HG03196 (cell line): ENCODE measurements around the gene CLIC5.

Experiments
- ATAC-seq: cut with Tn5 transposase; IDR thresholded peaks from one replicate; pipeline ENCODE4 v1.9.1; 2021; ENCODE audit not compliant: unreplicated experiment

The CLIC5 gene

DNA sequence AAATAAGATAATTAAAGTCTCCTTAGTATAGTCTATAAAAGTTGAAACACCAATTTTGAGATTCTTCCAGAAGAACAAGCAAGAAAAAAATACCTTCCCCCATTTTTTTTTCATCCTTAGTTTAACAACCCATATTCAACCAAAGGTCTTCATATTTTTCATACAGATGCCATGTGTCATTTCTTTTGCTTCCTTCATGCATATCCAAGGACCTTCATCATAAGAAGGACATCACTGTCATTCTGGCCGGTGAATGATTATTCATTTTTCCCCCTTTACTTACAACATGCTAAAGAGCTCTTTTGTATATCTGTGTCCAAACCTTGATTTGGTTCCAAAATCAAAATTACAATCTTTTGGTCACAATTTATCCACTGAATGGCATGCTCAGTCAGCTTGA lies 21.3 kb upstream of the CLIC5 start:
- no peak for ATAC-seq

- no peak for ATAC-seq
These were observed 19.6 kb upstream of the CLIC5 start for GRCh38 chr6:46035242-46035641.

DNA sequence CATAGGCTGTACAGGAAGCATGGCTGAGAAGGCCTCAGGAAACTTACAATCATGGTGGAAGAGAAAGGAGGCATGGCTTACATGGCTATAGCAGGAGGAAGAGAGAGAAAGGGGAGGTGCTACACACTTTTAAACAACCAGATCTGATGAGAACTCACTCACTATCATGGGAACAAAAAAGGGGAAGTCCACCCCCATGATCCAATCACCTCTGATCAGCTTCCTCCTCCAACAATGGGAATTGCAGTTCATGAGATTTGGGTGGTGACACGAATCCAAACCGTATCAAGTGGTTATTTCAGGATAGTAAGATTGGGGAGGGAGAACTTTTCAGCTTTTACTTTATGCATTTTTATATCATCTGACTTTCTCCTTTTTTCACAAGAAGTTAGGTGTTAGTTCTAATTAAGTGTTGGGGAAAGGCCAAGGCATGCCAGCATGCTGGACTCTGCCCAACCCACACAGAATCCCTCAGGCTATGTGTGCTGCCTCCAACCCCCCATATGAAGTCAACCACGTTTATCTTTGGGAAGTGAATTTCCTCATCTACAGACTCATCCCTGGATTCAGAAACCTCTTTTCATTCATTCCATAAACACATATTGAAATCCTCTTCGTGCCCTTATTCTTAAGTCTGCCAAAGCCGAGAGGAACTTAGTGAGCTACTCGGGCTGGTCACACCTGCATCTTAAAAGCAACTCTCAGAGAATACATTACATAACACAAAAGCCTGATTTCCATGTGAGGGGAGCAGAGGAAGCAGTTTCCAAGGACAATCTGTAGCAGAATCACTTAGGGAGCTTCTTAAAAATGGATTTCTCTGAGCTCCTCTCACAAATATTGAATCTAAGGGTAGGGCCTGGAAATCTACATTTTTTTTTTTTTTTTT lies 16.7 kb upstream of the CLIC5 start:
- ATAC-seq = no peak

- ATAC-seq = no peak
These were observed 13.9 kb upstream of the CLIC5 start for GRCh38 chr6:46029602-46030001.

DNA sequence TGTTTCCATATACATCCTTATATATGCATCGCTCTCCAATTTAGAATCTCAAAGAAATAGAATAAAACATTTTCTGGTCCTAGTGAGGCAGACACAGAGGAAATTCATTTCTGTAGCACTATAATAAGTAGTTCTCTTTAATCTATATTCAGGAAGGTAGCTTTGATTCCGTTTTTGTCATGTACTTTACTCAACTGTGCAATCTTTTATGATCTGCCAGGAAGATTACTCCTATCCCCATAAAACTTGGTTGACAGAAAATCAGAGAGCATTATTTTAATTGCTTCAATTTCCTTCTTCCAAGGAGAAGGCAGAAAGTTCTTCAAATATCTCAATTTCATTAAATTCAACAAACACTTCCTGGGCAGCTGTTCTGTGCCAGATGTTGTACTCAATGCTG lies 10.6 kb upstream of the CLIC5 start:
- ATAC-seq = no peak

DNA sequence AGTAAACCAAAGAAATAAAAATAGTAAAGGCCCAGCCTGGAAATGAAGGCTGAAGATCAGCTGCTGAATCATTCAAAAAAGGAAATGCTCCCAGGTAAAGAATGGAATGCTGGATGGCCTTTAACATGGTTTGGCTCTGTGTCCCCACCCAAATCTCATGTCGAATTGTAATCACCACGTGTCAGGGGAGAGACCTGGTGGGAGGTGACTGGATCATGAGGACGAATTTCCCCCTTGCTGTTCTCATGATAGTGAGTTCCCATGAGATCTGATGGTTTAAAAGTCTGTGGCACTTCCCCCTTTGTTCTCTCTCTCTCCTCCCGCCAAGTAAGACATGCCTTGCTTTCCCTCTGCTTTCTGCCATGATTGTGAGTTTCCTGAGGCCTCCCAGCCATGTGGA lies 9.9 kb upstream of the CLIC5 start:
- ATAC-seq = no peak

DNA sequence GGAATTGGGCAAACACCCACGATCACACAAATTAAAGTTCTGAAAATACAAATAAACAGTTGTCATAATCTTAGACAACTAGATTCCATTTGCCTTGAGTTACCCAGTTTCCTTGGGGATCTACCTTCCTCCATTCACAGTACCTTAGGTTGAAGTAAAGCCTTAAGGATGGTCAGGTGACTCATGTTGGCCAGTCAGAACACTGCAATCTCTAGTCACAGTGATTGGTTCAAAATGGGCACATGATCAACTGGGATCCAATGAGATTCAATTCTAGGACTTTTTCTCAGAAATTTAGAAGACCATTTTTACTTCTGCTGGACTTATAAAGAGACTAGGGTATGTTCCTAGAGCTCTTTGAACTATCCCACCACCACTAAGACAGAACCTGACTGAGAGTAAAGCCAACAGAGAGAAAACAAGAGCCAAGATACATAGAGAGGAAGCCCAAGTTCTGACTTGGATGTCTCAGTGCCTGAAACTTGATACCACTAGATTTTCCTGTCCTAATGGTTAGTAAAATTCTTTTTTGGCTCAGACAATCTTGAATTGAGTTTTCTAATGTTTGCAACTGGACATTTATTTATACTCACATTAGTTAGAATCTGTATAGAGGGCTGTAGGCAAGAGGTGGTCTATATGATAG lies 8.6 kb upstream of the CLIC5 start:
- ATAC-seq = no peak

- no peak for ATAC-seq
These were observed 7.7 kb upstream of the CLIC5 start for GRCh38 chr6:46023216-46023915.

GRCh38 chr6:46022106-46022948 lies 6.7 kb upstream of the CLIC5 start:
- ATAC-seq = no peak

DNA sequence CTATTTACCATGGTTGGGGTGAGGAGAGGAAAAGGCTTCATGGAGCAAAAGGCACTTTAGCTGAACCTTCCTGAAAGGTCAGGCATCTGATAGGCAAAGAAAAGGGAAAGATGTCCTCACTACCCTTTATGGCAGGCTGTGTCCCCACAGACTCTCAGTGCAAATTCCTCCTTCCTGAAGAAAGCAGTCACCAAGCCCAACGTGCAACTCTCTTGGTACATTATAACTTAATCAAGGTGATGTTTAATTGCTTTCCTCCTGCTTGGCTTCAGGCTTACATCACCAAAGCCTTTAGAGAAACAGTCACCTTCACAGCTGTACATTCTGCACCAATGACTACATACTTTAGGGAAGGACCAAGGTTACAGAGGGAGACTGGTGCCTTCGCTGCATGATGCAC lies 2.1 kb upstream of the CLIC5 start:
- no peak for ATAC-seq

GRCh38 chr6:46016063-46016608 lies 476 bp upstream of the CLIC5 start:
- no peak for ATAC-seq

DNA sequence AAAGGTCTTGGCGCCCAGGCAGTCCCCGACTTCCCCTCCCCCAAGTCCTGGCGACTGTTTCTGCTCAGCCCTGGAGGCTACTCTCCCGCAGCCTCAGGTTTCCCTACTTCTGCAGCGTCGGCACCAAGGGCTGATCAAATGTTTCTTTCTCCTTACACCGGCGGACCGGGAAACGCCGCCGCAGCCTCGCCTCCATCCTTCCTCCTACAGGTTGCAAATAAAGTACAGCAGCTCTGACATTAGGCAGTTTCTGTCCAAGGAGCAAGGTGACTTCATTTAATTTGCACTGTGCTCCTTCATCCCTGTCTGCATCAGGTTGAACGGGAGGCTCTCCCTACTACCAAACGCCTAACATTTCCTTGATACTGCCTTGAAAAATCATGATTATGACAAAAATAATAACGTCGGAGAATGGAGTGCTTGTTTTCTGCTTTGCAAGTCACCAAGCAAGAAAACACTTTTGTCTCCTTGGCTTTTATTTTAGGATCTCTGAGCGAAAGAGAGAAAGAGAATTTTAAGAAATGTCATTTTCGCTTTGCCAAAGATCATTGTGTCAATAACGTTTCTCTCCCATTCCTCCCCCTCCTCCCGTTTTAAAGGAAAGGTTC lies 1.0 kb downstream of the CLIC5 start:
- no peak for ATAC-seq

DNA sequence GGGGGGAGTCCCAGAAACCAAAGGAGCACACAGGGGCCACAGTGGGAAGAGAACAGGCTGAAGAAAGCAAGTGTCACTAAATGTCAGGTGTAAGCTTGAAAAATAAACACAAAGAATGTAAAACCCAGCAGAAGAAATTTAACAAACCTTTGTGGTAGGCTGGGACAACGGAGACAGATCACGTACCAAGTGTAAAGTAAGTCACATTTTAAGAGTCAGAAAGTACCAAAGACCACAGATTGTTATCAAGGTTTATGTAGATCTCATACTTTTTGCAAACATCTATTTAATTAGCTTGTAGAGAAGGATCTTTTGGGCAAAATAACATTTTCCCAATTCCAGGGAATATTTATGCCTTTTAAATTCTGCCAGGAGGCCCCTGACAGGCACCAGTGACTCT lies 1.6 kb downstream of the CLIC5 start:
- ATAC-seq = no peak

GRCh38 chr6:46013639-46014038 lies 2.0 kb downstream of the CLIC5 start:
- ATAC-seq = no peak

GRCh38 chr6:46012834-46013233 lies 2.8 kb downstream of the CLIC5 start:
- ATAC-seq = no peak

- peak; percentile 99 for ATAC-seq
These were observed 4.2 kb downstream of the CLIC5 start for GRCh38 chr6:46011188-46012085.

DNA sequence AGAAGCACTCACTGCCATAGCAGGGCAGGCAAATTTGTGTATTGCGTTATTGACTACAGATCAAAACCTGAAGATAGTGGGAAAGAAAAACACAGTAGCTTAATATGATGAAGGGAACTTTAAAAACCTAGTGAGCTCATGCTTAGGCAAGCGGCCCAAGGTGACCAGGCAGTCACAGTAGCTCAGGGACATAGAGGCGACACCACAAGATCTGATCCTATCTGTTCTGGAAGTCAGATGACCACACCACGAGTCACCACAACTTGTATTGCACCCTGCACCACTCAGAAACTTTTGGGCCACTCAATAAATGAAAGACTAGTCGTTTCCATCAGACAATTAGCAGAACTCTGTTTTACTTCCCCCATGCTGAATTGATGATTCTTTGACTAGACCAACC lies 4.9 kb downstream of the CLIC5 start:
- ATAC-seq = no peak

DNA sequence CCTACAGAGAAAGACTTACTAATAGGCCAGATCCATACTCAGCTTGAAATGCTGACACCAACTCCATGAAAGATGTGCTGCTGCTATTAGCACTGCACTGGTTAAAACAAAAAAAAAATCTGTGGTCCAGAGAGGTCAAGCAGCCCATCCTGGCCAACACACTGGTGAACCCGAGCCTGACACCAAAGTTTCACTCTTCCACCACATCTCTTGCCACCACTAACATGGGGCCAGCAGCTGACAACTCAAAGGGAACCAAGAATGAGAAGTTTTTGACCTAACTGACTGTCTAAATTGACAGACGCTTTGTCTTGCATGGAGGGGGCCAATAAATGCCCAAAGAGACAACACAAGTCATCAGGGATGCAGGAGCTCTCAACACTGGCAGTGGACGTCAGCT lies 5.4 kb downstream of the CLIC5 start:
- no peak for ATAC-seq

- no peak for ATAC-seq
These were observed 13.4 kb downstream of the CLIC5 start for GRCh38 chr6:46002264-46002663.
